CD8-positive, alpha-beta memory T cell (primary cell): ENCODE measurements around the gene IPO8. TPM values are rescaled to one million over a fixed set of nuclear protein-coding genes. Genes with fewer than 3 reads are reported as not detected.

Experiments
- polyA plus RNA-seq: library from polyadenylated mRNA; unstranded; fragments of 300-500 nt; fragmentation: Illumina TruSeq; gene quantifications from one replicate; pipeline ENCODE4 v1.2.3, GENCODE V29; 2021
- total RNA-seq, 2 experiments: library from RNA; stranded (reverse); gene quantifications; one replicate each; pipeline ENCODE4 v1.2.3, GENCODE V29; 2021

Gene IPO8
- total and polyA plus RNA-seq, 3 experiments from 2014 or later = 14.8 to 52.9 (median 50.8) TPM

Other genes with a start within 250 kb of the IPO8 start
- gene CAPRIN2, start 59.1 kb upstream of the IPO8 start, total RNA-seq = 10 to 100 TPM in 1 of 2 experiments, 1 to 10 TPM in 1; 8.8 to 11.5 TPM
- 11.1 TPM for gene CAPRIN2, start 59.1 kb upstream of the IPO8 start, polyA plus RNA-seq
- not detected for gene TSPAN11, start 230.9 kb upstream of the IPO8 start, total RNA-seq
- gene TSPAN11, start 230.9 kb upstream of the IPO8 start, polyA plus RNA-seq = not detected